ENCODE data around the gene TTC4.

- TF ChIP-seq, protein P1, sequence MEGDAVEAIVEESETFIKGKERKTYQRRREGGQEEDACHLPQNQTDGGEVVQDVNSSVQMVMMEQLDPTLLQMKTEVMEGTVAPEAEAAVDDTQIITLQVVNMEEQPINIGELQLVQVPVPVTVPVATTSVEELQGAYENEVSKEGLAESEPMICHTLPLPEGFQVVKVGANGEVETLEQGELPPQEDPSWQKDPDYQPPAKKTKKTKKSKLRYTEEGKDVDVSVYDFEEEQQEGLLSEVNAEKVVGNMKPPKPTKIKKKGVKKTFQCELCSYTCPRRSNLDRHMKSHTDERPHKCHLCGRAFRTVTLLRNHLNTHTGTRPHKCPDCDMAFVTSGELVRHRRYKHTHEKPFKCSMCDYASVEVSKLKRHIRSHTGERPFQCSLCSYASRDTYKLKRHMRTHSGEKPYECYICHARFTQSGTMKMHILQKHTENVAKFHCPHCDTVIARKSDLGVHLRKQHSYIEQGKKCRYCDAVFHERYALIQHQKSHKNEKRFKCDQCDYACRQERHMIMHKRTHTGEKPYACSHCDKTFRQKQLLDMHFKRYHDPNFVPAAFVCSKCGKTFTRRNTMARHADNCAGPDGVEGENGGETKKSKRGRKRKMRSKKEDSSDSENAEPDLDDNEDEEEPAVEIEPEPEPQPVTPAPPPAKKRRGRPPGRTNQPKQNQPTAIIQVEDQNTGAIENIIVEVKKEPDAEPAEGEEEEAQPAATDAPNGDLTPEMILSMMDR (IDR thresholded peaks at IDR 0.05; ENCODE audit: poor library complexity): no peak
- TF ChIP-seq EZH2phosphoT487 (IDR thresholded peaks at IDR 0.05; ENCODE audit: low read depth, severe bottlenecking, unreplicated experiment): no peak
Observed at GRCh38 chr1:54666333-54666732, 49.3 kb upstream of the TTC4 start.

Measured in hepatocyte (in vitro differentiated cells).